Activated CD4-positive, alpha-beta T cell treated with anti-CD3 and anti-CD28 coated beads for 4 hours (primary cell): ENCODE data around the gene ADGRL3.
"Not testable (repeated sequence)": the region's sequence is repeated elsewhere in the genome, so short reads cannot be mapped to it uniquely, and the experiment has no call there.

Source experiments
- DNase-seq, 2 donors: peaks; one replicate each; pipeline ENCODE4 v3.0.0-alpha.2; 2020

The ADGRL3 gene

DNA sequence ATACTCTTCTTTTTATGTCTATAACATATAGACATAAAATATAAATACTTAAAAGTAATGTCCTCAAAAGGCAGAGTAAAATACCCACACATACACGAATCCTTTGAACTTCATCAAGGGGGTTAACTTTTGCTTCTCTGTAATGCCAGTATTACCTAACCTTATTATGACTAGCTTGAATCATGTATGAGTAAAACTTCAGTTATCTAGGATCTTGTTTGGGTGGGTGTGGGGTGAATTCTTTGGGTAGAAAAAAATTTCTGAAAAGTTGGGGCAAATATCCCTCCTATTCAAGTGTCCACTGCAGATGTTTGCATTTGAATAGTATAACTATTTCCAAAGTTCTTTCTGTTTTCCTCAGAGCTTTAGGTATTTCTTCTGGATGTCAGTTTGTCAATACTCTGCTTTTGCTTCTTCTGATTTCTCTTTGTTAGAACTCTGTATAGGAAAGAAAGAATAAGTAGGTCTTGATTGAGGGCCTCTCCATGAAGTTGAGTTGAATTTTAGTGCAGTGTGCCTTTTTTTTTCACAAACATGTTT lies 173.8 kb downstream of the ADGRL3 start:
- DNase-seq: no peak

GRCh38 chr4:61374447-61374891 lies 174.3 kb downstream of the ADGRL3 start:
- DNase-seq: no peak

DNA sequence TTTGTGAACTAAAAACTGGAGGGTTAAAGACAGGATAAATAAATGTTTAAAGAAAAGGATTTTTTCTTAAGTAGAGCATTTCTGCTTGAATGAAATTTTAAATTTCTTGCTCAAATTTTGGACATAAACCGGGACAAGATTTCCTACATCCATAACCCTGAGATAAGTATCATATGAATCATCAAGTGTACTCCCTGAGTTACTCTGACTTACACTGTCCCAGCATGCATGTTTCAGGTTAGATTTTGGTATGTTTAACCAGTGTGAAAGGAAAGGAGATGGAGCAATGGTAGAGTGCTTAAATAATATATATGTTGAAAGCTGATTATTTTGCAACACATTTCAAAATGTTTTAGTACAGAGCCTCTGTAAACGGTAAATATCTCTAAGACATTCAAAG lies 175.2 kb downstream of the ADGRL3 start:
- DNase-seq: no peak

GRCh38 chr4:61376301-61376700 lies 176.2 kb downstream of the ADGRL3 start:
- DNase-seq: no peak

DNA sequence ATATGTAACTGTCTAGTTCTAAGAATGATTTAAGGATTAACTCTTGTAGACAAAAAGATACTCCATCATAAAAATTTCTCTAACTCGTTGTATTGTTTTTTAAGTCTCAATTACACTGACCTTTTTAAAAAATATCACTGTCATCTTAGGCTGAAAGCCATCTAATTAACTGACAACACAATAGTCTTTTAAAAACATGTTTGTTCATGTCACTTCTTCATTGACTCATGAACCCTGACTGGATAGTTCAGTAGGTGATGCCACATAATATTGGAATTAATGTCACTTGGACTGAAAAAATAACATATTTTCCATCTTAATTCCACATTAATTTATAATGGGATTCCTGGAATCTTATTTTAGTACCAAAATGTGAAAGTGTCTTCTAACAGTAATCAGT lies 179.3 kb downstream of the ADGRL3 start:
- no peak for DNase-seq

- DNase-seq: no peak
These were observed 180.7 kb downstream of the ADGRL3 start for GRCh38 chr4:61380865-61381264.

DNA sequence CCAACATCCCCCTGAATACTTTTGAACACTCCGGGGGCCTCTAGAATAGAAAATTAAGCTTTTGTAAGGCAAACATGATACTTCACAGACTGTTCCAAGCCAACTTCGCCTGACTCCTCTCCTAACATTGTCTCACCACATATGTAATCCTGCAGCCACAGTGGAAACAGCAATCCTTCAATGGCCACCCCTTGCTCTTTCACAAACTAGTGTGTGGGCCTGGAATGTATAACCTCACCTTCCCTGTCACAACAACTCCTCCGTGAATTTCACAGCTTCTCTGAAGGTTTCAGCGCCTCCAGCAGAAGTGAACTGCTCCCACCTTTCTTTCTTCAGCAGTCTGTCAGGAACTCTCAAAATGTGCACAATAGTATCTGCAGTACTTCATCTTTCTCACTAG lies 185.1 kb downstream of the ADGRL3 start:
- DNase-seq: no peak

DNA sequence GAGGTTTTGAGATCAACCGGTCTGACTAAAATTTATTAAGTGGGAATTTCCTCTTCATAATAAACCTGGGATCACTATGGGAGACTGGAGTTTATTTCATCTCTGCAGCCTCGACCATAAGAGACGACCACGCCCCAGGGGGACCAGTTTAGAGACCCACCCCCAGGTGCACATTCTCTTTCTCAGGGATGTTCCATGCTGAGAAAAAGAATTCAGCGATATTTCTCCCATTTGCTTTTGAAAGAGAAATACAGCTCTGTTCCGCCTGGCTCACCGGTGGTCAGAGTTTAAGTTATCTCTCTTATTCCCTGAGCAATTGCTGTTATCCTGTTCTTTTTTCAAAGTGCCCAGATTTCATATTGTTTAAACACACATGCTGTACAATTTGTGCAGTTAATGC lies 187.2 kb downstream of the ADGRL3 start:
- DNase-seq: not testable (repeated sequence)

GRCh38 chr4:61389640-61390039 lies 189.5 kb downstream of the ADGRL3 start:
- DNase-seq: no peak

DNA sequence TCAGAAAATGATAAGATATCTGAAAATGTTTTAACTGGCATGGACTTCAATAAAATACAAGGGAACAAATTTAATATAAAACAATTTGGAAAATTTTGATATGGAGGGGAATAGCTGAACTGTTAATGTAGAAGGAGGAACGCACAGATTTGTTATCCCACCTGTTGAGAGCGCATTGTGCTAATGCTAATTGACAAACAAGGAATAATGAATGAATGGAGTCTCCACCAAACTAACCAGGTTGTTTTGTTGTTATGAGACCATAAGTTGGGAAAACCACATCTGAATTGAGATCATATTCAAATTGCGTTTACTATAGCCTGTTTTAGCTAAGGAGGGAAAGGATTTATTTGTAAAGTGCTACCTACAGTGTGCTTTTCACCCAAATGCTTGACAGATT lies 195.6 kb downstream of the ADGRL3 start:
- no peak for DNase-seq

DNA sequence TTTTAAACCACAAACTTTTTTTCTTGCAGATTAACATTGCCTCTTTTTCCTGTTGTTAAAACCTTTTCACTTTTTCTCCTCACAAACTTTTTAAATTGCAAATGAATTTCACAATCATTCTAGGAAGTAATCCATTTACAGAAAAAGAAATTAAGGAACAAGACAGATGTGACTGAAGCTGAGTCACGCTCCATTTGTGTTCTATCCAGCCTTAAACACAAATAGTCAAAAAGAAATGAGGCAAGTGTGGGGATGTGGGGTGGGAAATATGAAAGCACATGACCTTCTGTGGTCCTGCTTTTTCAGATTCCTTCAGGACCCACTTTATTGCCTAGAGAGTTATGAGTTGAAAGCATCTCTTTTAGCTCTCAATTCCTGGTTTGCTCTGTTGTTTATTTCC lies 197.0 kb downstream of the ADGRL3 start:
- no peak for DNase-seq

DNA sequence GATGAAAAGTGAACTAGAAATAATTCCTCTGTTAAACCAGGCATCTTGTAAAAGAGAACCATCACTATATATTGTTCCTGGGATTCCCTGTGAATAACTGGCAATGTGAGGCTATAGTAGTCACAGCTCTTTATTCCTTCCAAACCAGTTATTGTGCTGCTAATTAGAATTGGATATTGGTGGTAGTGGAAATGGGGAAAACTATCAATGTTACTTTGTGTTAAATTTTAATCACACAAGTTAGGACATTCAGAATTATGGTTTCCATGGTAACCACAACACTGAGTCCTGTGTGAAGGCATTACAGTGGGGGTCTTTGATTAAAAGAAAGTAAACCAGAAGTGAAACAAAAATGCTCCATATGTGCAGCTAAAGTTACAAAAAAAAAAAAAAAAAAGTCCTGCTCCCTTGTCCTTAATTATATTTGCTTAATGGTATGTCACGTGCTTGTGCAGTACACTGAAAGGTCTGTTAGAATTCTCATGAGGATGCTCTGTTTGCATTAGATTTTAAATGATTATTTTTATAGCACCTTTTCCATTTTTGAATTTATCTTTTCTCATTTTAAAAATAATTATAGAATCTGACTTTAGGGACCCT lies 200.4 kb downstream of the ADGRL3 start:
- no peak for DNase-seq

DNA sequence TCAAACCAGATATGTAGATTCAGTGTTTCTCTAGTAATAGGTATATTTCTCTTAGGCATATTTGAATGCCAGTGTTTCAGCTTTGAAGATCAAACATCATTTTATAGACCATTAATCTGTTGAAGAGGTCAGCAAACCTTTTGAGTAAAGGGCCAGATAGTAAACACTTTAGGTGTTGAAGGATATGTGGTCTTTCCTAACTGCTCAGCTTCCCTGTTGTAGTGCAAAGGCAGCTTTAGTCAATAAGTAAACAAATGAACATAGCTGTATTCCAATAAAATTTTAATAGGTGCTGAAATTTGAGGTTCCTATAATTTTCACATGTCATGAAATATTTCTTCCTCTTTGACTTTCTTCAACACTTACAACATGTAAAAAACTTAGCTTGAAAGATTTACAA lies 201.6 kb downstream of the ADGRL3 start:
- no peak for DNase-seq

- no peak for DNase-seq
These were observed 205.2 kb downstream of the ADGRL3 start for GRCh38 chr4:61405307-61405706.

GRCh38 chr4:61406677-61407076 lies 206.6 kb downstream of the ADGRL3 start:
- DNase-seq: no peak

DNA sequence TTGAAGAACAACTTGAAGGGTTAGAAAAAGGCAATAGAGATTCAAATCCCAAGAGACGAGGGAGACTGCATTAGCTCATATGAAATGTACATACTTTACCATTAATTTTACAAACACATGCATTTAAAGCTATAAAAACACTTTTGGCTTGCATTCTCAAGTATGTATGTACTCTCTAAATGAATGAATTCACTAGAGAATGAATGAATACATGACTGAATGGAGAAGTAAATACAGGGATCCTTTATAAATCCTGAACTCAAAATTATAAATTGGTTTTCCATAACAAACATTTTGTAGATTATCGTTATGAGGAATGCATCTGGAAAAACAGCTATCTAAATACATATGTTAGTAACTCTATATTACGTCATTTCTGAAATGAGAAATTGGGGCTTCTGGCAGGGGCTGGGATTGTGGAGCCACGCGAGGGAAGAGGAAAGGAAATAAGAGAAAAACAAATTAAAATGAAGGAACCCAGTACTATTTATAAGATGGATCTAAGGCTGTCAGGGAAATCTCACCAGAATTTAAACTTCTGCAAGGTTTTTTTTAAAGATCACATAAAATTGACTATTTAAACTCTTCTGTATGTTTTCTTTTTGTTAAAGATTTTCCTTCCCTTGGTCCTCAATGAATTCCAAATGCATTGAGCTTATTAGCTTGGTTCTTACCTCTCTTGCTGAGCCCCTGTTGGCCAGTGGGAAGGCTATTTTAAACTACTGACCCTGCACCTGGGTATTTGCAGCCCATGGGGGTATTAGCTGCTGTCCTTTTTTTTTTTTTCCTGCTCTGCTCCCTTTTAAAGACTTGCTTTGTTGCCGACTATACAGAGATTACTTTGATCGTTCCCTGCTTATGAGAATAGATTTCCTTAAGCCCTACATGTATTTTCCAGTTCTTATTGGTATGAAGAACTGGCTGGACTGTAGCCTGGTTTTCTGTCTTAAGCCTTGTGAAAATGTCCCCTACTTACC lies 207.8 kb downstream of the ADGRL3 start:
- DNase-seq: no peak

DNA sequence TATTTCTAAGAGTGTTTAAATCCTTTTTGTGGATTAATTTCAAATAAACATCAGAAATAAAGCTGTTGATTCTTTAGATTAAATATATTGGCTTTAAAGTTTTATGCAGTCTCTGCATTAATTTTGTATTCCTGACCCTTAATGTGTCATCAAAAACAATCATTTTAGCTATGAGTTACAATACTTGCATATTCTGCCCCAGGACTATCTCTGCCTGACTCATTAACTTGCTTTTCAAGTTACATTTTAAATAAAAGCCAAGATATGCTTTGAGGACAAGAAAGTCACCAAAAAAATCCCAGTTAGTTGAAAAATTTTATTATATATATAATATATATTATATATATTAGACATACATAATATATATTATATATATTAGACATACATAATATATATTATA lies 208.7 kb downstream of the ADGRL3 start:
- no peak for DNase-seq

DNA sequence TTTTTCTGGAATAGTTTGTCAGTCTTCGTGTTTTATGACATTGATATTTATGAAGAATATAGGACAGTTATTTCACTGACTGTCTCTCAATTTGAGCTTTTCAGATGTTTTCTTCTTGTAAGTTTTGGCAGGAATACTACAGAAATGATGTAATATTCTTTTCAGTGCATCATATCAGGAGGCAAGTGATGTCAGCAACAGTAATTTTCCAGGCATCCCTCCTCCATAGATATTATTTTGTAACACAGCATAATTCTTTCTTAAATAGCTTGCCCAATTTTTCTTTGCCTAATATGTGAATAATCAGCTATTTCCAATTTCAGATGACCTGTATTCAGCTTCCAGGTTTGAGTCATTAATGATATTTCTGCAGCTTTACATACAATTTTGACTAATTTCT lies 211.1 kb downstream of the ADGRL3 start:
- no peak for DNase-seq

- DNase-seq: no peak
These were observed 225.2 kb downstream of the ADGRL3 start for GRCh38 chr4:61425315-61425714.

DNA sequence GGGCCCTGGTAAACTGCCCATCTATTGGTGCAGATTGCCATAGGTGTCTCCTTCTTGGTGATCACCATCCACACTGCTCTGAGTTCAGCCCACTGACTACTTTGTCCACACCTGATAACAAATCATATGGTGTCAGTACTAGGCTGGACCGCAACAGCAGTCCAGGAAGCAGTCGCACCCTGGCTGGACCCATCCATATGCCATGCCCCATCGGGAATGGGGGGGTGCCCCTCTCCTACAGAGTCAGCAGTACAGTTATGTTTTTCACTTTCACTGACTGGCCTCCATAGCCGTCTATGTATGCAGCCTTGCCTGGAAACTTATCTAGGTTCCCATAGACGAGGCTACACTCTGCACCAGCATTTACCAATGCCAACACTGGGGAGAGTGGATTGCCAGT lies 226.1 kb downstream of the ADGRL3 start:
- no peak for DNase-seq

- DNase-seq: no peak
These were observed 227.1 kb downstream of the ADGRL3 start for GRCh38 chr4:61427099-61427817.

DNA sequence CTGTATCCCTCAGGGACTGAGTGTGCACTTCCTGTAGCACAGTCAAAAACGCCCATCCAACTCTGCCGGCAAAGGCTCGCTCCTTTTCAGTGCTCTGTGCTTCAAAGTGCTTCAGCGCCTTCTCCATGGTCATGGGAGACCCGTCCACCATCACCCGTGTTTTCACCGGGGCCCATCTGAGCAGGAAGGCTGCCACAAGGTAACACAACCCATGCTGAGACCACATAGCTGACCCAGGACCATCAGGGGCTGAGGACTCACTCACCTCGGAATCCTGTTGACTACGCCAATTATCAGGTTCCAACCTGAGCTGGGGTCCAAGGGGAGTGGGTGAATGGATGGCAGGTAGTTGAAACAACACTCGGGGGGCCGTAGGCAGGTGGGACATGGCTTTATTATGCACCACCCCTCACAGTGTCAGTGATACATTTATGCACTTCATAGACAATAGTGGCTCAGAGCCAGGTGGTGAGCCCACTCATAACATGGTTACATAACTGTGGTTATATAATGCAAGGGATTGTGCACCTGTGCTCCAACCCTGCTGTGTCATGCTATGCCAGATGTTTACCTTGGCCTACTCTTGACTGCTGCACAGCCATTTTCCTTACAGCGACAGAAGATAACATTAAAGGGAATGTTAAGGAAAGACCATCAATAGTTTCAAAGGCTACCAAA lies 227.8 kb downstream of the ADGRL3 start:
- no peak for DNase-seq

- DNase-seq: no peak
These were observed 228.8 kb downstream of the ADGRL3 start for GRCh38 chr4:61428950-61429349.
